Stimulated activated CD4-positive, alpha-beta T cell treated with anti-CD3 and anti-CD28 coated beads, Interleukin-1b, Interleukin-23, amount 100 ng/mL, for 24 hours (primary cell): ENCODE data around the gene RRAD.
"Not testable (repeated sequence)": the region's sequence is repeated elsewhere in the genome, so short reads cannot be mapped to it uniquely, and the experiment has no call there.

Experiments used
- DNase-seq, 4 experiments: peaks; one replicate each; pipeline ENCODE4 v3.0.0-alpha.2; 2020; ENCODE audit warnings: low read depth in 4 of 4, low spot score in 1 of 4

RRAD gene

GRCh38 chr16:66900721-66901441 lies 24.5 kb downstream of the RRAD start:
- DNase-seq, result no peak

GRCh38 chr16:66899945-66900710 lies 25.2 kb downstream of the RRAD start:
- DNase-seq, result no peak

- no peak for DNase-seq
Measured at GRCh38 chr16:66899310-66899944, 25.9 kb downstream of the RRAD start.

- DNase-seq, result no peak
Measured at GRCh38 chr16:66898933-66899309, 26.4 kb downstream of the RRAD start.

GRCh38 chr16:66898207-66898606 lies 27.1 kb downstream of the RRAD start:
- no peak for DNase-seq

- not testable (repeated sequence) for DNase-seq
Measured at GRCh38 chr16:66896682-66897081, 28.7 kb downstream of the RRAD start.

- no peak for DNase-seq
Measured at GRCh38 chr16:66895999-66896398, 29.3 kb downstream of the RRAD start.

GRCh38 chr16:66895689-66895979 lies 29.7 kb downstream of the RRAD start:
- DNase-seq, result no peak

GRCh38 chr16:66894948-66895688 lies 30.2 kb downstream of the RRAD start:
- DNase-seq, result peak in 2 of 4 experiments; percentile 27 to 40

GRCh38 chr16:66894055-66894454 lies 31.3 kb downstream of the RRAD start:
- no peak for DNase-seq

GRCh38 chr16:66891797-66892196 lies 33.5 kb downstream of the RRAD start:
- no peak for DNase-seq

- DNase-seq, result no peak
Measured at GRCh38 chr16:66891360-66891759, 34.0 kb downstream of the RRAD start.

- no peak for DNase-seq
Measured at GRCh38 chr16:66890799-66891198, 34.5 kb downstream of the RRAD start.

GRCh38 chr16:66889622-66890021 lies 35.7 kb downstream of the RRAD start:
- DNase-seq, result no peak

- DNase-seq, result no peak
Measured at GRCh38 chr16:66888647-66889615, 36.4 kb downstream of the RRAD start.

- DNase-seq, result no peak
Measured at GRCh38 chr16:66886914-66887313, 38.4 kb downstream of the RRAD start.

- DNase-seq, result no peak
Measured at GRCh38 chr16:66886321-66886720, 39.0 kb downstream of the RRAD start.

GRCh38 chr16:66885491-66885890 lies 39.8 kb downstream of the RRAD start:
- DNase-seq, result no peak

GRCh38 chr16:66882702-66883101 lies 42.6 kb downstream of the RRAD start:
- no peak for DNase-seq

- DNase-seq, result no peak
Measured at GRCh38 chr16:66881964-66882508, 43.3 kb downstream of the RRAD start.
